Heart right ventricle (tissue), 16 donors: ENCODE data around the gene USP54. TPM values are rescaled to one million over a fixed set of nuclear protein-coding genes. Genes with fewer than 3 reads are reported as not detected.
A peak's percentile ranks its signal among the peaks of the same experiment; 100 is the strongest.

Source experiments
- ATAC-seq, 8 donors: fragments of 200-7000 bp; cut with Tn5 transposase; one replicate each; pipeline ENCODE4 v1.9.1; 2020; ENCODE audit warnings: mild to moderate bottlenecking in 8 of 8, moderate library complexity in 8 of 8, moderate number of reproducible peaks in 1 of 8
- DNase-seq, 2 donors: peaks; one replicate each; pipeline ENCODE4 v3.0.0-alpha.2; 2020
- H3K27ac ChIP-seq, 10 donors: fragments of 200-600 bp; sonication (generic) in 2 of 10; one replicate each; pipeline versions ENCODE4 v1.5.0 to v1.8.0; 2020 to 2022; ENCODE audit warnings: mild to moderate bottlenecking in 3 of 10
- H3K27me3 ChIP-seq, 7 donors: fragments of 200-600 bp; one replicate each; pipeline ENCODE4 v1.8.0; 2021 to 2022; ENCODE audit warnings: mild to moderate bottlenecking in 2 of 7
- H3K36me3 ChIP-seq, 9 donors: fragments of 200-600 bp; sonication (generic) in 1 of 9; one replicate each; pipeline versions ENCODE4 v1.5.0 to v1.8.0; 2020 to 2022; ENCODE audit warnings: mild to moderate bottlenecking in 2 of 9
- H3K4me1 ChIP-seq, 9 donors: fragments of 200-600 bp; sonication (generic) in 1 of 9; one replicate each; pipeline versions ENCODE4 v1.5.0 to v1.8.0; 2020 to 2022; ENCODE audit warnings: mild to moderate bottlenecking in 4 of 9
- H3K4me3 ChIP-seq, 10 donors: fragments of 200-600 bp; sonication (generic) in 2 of 10; one replicate each; pipeline versions ENCODE4 v1.5.0 to v1.8.0; 2020 to 2022; ENCODE audit warnings: mild to moderate bottlenecking in 7 of 10, moderate library complexity in 2 of 10
- H3K9me3 ChIP-seq, 11 donors: fragments of 200-600 bp in 10 of 11; sonication (generic) in 2 of 11; one replicate each; pipeline versions ENCODE4 v1.5.0 to v1.8.0; 2013 to 2022; ENCODE audit warnings: mild to moderate bottlenecking in 2 of 11, control low read depth in 1 of 11, moderate library complexity in 1 of 11
- WGBS, 2 donors: extraction: QIAGEN DNeasy Blood & Tissue Kit; methylation state at CpG; one replicate each; pipeline ENCODE4 v1.1.7; 2013; ENCODE audit warnings: inconsistent platforms in 1 of 2; 5-methylcytosine and 5-hydroxymethylcytosine counted together
- intact Hi-C, 10 donors: fragments of 100-400 bp; cut with DNase I; formaldehyde crosslinking; loops; one replicate each; pipeline versions ENCODE4 v1.11.1 to v1.14.2; 2022
- long read RNA-seq, 3 donors: library from polyadenylated mRNA; unstranded; transcript quantifications; one replicate each; pipeline ENCODE4 v2.0.0, GENCODE V29; 2020 to 2021
- polyA plus RNA-seq, 2 donors: library from polyadenylated mRNA; stranded (reverse); fragments of 200-250 nt; gene quantifications; one replicate each; pipeline ENCODE4 v1.2.3, GENCODE V29; 2013
- total RNA-seq, 10 donors: library from RNA; stranded (reverse); fragmentation: NEBNext Ultra II Directional in 3 of 10; extraction: Animal tissue kit (Norgen Biotek cat#: 25700) in 3 of 10; gene quantifications; one replicate each; pipeline versions ENCODE4 v1.2.1 to v1.2.4, GENCODE V29; 2021 to 2023
- TF ChIP-seq, protein P1 (sequence below), 9 donors: fragments of 200-600 bp; sonication (generic) in 2 of 9; IDR thresholded peaks; one replicate each; pipeline versions ENCODE4 v1.5.0 to v1.8.0; 2021 to 2022; ENCODE audit warnings: antibody characterized with exemption in 9 of 9, mild to moderate bottlenecking in 5 of 9, moderate library complexity in 1 of 9
- donor health status: Arrhythmogenic right ventricular cardiomyopathy.
- donor health status: ischemic (EF 13 %, LVEDD 7.1; RV severe dilation, severe dysfunction).
- donor health status: healthy with polysubstance abuse.
- donor health status: DM: no; HTN: yes; CAD: no.
- donor health status: DM: no; HTN: no; CAD: no.
- donor health status: ischemic (EF 25% LVEDD 6.9; RV normal size, moderate dysfunction).
- donor health status: ischemic (EF 25% LVEDD 5.7; RV mildly dilated, moderate dysfunction).
- donor health status: healthy.
- donor health status: DM: yes; HTN: yes; CAD: no.
- donor health status: Ischemic cardiomyopathy.
- donor health status: ischemic (EF 35%, LVEDD 5.7; RV mildly dilated, moderate dysfunction).
- donor health status: nonischemic (EF 11% LVEDD 7.7; RV severe dilation, severe dysfunction).
- donor health status: DM: yes; HTN: yes; CAD: no.
- donor health status: PGD.
- donor health status: ischemic (EF 29% LVEDD 5.4; RV normal size, mild dysfunction).
- donor health status: nonischemic (EF 23%, LVEDD 6.1; RV moderate dilation, normal function).

Gene USP54, protein sequence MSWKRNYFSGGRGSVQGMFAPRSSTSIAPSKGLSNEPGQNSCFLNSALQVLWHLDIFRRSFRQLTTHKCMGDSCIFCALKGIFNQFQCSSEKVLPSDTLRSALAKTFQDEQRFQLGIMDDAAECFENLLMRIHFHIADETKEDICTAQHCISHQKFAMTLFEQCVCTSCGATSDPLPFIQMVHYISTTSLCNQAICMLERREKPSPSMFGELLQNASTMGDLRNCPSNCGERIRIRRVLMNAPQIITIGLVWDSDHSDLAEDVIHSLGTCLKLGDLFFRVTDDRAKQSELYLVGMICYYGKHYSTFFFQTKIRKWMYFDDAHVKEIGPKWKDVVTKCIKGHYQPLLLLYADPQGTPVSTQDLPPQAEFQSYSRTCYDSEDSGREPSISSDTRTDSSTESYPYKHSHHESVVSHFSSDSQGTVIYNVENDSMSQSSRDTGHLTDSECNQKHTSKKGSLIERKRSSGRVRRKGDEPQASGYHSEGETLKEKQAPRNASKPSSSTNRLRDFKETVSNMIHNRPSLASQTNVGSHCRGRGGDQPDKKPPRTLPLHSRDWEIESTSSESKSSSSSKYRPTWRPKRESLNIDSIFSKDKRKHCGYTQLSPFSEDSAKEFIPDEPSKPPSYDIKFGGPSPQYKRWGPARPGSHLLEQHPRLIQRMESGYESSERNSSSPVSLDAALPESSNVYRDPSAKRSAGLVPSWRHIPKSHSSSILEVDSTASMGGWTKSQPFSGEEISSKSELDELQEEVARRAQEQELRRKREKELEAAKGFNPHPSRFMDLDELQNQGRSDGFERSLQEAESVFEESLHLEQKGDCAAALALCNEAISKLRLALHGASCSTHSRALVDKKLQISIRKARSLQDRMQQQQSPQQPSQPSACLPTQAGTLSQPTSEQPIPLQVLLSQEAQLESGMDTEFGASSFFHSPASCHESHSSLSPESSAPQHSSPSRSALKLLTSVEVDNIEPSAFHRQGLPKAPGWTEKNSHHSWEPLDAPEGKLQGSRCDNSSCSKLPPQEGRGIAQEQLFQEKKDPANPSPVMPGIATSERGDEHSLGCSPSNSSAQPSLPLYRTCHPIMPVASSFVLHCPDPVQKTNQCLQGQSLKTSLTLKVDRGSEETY (N-terminal part only)
- total RNA-seq = 10 to 100 TPM; 14.5 to 34.5 (median 19.4) TPM
- 10 to 100 TPM in 1 of 2 donors, 1 to 10 TPM in 1; 7.9 to 16.3 TPM for polyA plus RNA-seq
- long read RNA-seq, donor 1, partial matches to known transcripts = 1 of 7 reads
- long read RNA-seq, donor 1, other reads (novel, unspliced or antisense) = 6 of 7 reads
- long read RNA-seq, donor 2, partial matches to known transcripts = 3 of 5 reads
- long read RNA-seq, donor 2, other reads (novel, unspliced or antisense) = 2 of 5 reads
- long read RNA-seq, donor 3, partial matches to known transcripts = 10 of 11 reads
- long read RNA-seq, donor 3, other reads (novel, unspliced or antisense) = 1 of 11 reads

DNA sequence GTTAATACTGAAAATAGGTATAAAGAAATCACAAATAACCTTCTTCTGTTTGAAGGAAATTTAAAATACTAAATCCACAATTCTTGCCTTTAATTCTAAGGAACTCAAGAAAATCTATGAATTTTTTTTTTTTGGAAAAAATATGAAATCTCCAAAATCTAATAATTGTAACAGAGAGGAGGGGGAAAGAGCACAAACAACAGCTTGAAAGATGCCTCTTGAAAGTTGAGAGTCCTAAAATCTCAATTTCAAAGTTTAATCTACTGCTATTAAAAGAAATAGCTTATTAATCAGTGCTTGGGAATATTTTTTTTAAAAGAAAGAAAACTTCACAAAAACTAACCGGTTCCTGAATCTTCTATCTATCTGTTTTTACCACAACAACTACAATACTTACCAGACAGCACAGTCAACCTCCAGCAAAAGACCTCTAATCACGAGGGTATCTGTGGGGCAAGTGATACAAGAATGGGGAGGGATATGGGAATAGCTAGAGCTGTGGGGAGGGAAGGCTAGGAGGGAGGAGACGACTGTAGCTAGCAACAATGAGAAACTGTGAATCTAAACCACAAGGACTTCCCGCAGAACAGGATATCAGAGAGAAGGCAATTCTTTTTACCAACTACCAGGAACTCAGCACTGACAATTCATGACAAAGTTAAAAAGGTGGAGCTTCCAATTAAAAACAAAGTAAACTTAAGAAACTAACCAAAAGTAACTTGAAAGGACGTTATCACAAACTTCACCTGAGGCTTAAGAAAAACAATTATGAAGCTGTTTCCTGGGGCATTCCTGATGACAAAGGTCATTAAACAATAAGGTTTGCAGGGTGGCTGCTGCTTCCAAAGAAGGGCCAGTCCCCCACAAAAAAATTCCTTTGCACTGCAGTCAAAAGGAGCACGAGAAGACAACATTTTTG lies at the start of gene USP54:
Gene USP54 (minus strand): TSS at position 462 of the 919 bp plus-strand sequence. CDS start 15,684 bp downstream, outside the sequence.
- ATAC-seq = peak; percentile 44 to 81 (median 66)
- 26 to 27% methylated on average over 6 of the region's 6 CpGs for WGBS, 2 donors
- no peaks in the 10 kb centered on the region for H3K36me3 ChIP-seq
- H3K27me3 ChIP-seq = no peaks in the 10 kb centered on the region
- peak within 1 kb of the TSS in 7 of 10 donors; percentile 10 to 31 (median 15) for H3K4me3 ChIP-seq
- intact Hi-C loops = loop anchor here in 2 of 10 donors (5.0 kb wide), 1 partner anchor 36 kb away; no protein-coding TSS in a partner anchor
- TF ChIP-seq, protein P1, sequence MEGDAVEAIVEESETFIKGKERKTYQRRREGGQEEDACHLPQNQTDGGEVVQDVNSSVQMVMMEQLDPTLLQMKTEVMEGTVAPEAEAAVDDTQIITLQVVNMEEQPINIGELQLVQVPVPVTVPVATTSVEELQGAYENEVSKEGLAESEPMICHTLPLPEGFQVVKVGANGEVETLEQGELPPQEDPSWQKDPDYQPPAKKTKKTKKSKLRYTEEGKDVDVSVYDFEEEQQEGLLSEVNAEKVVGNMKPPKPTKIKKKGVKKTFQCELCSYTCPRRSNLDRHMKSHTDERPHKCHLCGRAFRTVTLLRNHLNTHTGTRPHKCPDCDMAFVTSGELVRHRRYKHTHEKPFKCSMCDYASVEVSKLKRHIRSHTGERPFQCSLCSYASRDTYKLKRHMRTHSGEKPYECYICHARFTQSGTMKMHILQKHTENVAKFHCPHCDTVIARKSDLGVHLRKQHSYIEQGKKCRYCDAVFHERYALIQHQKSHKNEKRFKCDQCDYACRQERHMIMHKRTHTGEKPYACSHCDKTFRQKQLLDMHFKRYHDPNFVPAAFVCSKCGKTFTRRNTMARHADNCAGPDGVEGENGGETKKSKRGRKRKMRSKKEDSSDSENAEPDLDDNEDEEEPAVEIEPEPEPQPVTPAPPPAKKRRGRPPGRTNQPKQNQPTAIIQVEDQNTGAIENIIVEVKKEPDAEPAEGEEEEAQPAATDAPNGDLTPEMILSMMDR (IDR thresholded peaks at IDR 0.05) = no peak
- peaks cover 0 to 51% (median 42%) of the 10 kb centered on the region in 9 donors for H3K4me1 ChIP-seq
- peak in 1 of 2 donors; percentile 11 for DNase-seq
- H3K9me3 ChIP-seq = no peaks in the 10 kb centered on the region
- peak within 1 kb of the TSS; percentile 3 to 78 (median 74) for H3K27ac ChIP-seq

DNA sequence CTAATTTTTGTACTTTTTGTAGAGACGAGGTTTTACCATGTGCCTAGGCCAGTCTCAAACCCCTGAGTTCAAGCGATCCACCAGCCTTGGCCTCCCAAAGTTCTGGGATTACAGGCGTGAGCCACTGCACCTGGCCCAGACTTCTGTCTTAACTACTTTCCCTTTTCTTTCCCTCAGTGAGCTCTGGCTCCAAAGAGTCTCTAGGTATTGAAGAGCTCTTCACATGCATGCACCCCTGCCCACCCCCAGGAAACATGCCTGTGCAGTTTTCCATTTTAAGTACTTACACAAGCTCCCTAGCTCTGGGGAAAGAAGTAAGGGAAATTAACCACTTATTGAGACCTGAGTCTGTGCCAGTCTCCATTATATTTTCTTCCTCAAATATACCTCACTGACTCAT lies 48.1 kb upstream of the USP54 start:
- ATAC-seq (no peak), DNase-seq (no peak)
- no peaks in the 10 kb centered on the region for H3K27me3 ChIP-seq
- WGBS, 2 donors = 89 to 94% methylated on average over 3 of the region's 3 CpGs
- intact Hi-C loops = no loop called here
- TF ChIP-seq, protein P1 (IDR thresholded peaks at IDR 0.05) = no peak
- H3K4me1 ChIP-seq = peaks cover 0 to 12% (median 6%) of the 10 kb centered on the region in 9 donors
- H3K4me3 ChIP-seq = no peak overlapping the region
- H3K36me3 ChIP-seq = no peaks in the 10 kb centered on the region
- no peaks in the 10 kb centered on the region for H3K9me3 ChIP-seq
- H3K27ac ChIP-seq = no peak overlapping the region

DNA sequence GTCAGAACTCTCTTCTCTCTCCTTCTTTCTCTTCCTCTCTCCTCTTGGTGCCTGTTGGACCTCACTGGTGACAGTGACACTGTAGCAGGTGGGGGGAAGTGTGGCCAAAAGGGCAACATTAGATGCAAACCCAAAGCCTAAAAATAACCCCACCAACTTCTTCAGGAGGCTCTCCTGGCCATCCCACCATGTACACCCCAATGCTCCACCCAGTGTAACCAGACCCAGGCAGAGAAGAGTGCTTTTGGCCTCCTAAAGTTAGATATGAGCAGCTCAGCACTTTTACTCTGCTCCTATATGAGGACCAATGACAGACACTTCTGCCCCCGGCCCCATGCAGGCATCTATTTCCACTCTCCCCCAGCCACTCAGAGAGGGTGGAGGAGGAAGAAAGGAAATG lies 44.6 kb upstream of the USP54 start:
- H3K4me1 ChIP-seq = no peaks in the 10 kb centered on the region
- 10 to 32% methylated on average over 1 of the region's 1 CpG for WGBS, 2 donors
- no peaks in the 10 kb centered on the region for H3K9me3 ChIP-seq
- no peak overlapping the region for H3K27ac ChIP-seq
- H3K4me3 ChIP-seq = no peak overlapping the region
- DNase-seq (no peak), ATAC-seq (no peak)
- TF ChIP-seq, protein P1 (IDR thresholded peaks at IDR 0.05) = no peak
- intact Hi-C loops = no loop called here
- no peaks in the 10 kb centered on the region for H3K36me3 ChIP-seq
- H3K27me3 ChIP-seq = no peaks in the 10 kb centered on the region
